Measurements from ENCODE around the gene GASK1B.
A peak's percentile ranks its signal among the peaks of the same experiment; 100 is the strongest.

The GASK1B gene

GRCh38 chr4:158176776-158177175, 4.0 kb upstream of the GASK1B start:
- no peak overlapping the region for H3K4me3 ChIP-seq (ENCODE audit: low read depth, low read length, poor library complexity, severe bottlenecking)
- H3K79me2 ChIP-seq (ENCODE audit: insufficient read depth, low read length), result no peaks in the 10 kb centered on the region
- no peaks in the 10 kb centered on the region for H4K20me1 ChIP-seq (ENCODE audit: insufficient read depth, low read length)
- H3K9me3 ChIP-seq (ENCODE audit: low read length), result no peaks in the 10 kb centered on the region
- H3K36me3 ChIP-seq (ENCODE audit: insufficient read depth, low read length), result no peaks in the 10 kb centered on the region
- no peak for TF ChIP-seq EZH2 (IDR thresholded peaks at IDR 0.05; ENCODE audit: borderline replicate concordance, low read length)
- no peak for TF ChIP-seq CTCF (IDR thresholded peaks at IDR 0.05; ENCODE audit: low read length)
- no peak overlapping the region for H3K27ac ChIP-seq (ENCODE audit: low read depth, low read length, poor library complexity, severe bottlenecking)
- no peaks in the 10 kb centered on the region for H3K27me3 ChIP-seq (ENCODE audit: insufficient read depth, low read length)
- no peak overlapping the region for H3K9ac ChIP-seq (ENCODE audit: low read length)
- H3K4me1 ChIP-seq (ENCODE audit: insufficient read depth, low read length, severe bottlenecking), result no peaks in the 10 kb centered on the region
- no peaks in the 10 kb centered on the region for H3K9me2 ChIP-seq (ENCODE audit: low read depth, low read length)
- no peak overlapping the region for H2AFZ ChIP-seq (ENCODE audit: low read length)
- H3F3A ChIP-seq (ENCODE audit: insufficient read depth, low read length), result no peaks in the 10 kb centered on the region
- H3K4me2 ChIP-seq (ENCODE audit: low read length), result no peak overlapping the region

GRCh38 chr4:158176108-158176507, 3.3 kb upstream of the GASK1B start:
- no peak overlapping the region for H2AFZ ChIP-seq (ENCODE audit: low read length)
- H3K27ac ChIP-seq (ENCODE audit: low read depth, low read length, poor library complexity, severe bottlenecking), result no peak overlapping the region
- H3K4me2 ChIP-seq (ENCODE audit: low read length), result no peak overlapping the region
- H3K9me3 ChIP-seq (ENCODE audit: low read length), result no peaks in the 10 kb centered on the region
- H3K79me2 ChIP-seq (ENCODE audit: insufficient read depth, low read length), result no peaks in the 10 kb centered on the region
- TF ChIP-seq CTCF (IDR thresholded peaks at IDR 0.05; ENCODE audit: low read length), result no peak
- H4K20me1 ChIP-seq (ENCODE audit: insufficient read depth, low read length), result no peaks in the 10 kb centered on the region
- H3K36me3 ChIP-seq (ENCODE audit: insufficient read depth, low read length), result no peaks in the 10 kb centered on the region
- H3K27me3 ChIP-seq (ENCODE audit: insufficient read depth, low read length), result no peaks in the 10 kb centered on the region
- no peaks in the 10 kb centered on the region for H3K9me2 ChIP-seq (ENCODE audit: low read depth, low read length)
- no peak overlapping the region for H3K4me3 ChIP-seq (ENCODE audit: low read depth, low read length, poor library complexity, severe bottlenecking)
- H3F3A ChIP-seq (ENCODE audit: insufficient read depth, low read length), result no peaks in the 10 kb centered on the region
- H3K9ac ChIP-seq (ENCODE audit: low read length), result no peak overlapping the region
- no peaks in the 10 kb centered on the region for H3K4me1 ChIP-seq (ENCODE audit: insufficient read depth, low read length, severe bottlenecking)

GRCh38 chr4:158170691-158171561, 1.9 kb downstream of the GASK1B start:
- no peaks in the 10 kb centered on the region for H4K20me1 ChIP-seq (ENCODE audit: insufficient read depth, low read length)
- no peaks in the 10 kb centered on the region for H3K79me2 ChIP-seq (ENCODE audit: insufficient read depth, low read length)
- no peak overlapping the region for H3K27ac ChIP-seq (ENCODE audit: low read depth, low read length, poor library complexity, severe bottlenecking)
- no peaks in the 10 kb centered on the region for H3K36me3 ChIP-seq (ENCODE audit: insufficient read depth, low read length)
- H3K27me3 ChIP-seq (ENCODE audit: insufficient read depth, low read length), result no peaks in the 10 kb centered on the region
- H3K4me2 ChIP-seq (ENCODE audit: low read length), result no peak overlapping the region
- H3F3A ChIP-seq (ENCODE audit: insufficient read depth, low read length), result no peaks in the 10 kb centered on the region
- H3K9me3 ChIP-seq (ENCODE audit: low read length), result no peaks in the 10 kb centered on the region
- H3K4me1 ChIP-seq (ENCODE audit: insufficient read depth, low read length, severe bottlenecking), result no peaks in the 10 kb centered on the region
- H3K9ac ChIP-seq (ENCODE audit: low read length), result no peak overlapping the region
- no peak overlapping the region for H3K4me3 ChIP-seq (ENCODE audit: low read depth, low read length, poor library complexity, severe bottlenecking)
- no peak overlapping the region for H2AFZ ChIP-seq (ENCODE audit: low read length)
- TF ChIP-seq CTCF (IDR thresholded peaks at IDR 0.05; ENCODE audit: low read length), result peak; percentile 43; the same call in 1 of the 2 replicates
- TF ChIP-seq EZH2 (IDR thresholded peaks at IDR 0.05; ENCODE audit: borderline replicate concordance, low read length), result no peak
- no peaks in the 10 kb centered on the region for H3K9me2 ChIP-seq (ENCODE audit: low read depth, low read length)
